Activated naive CD4-positive, alpha-beta T cell treated with anti-CD3 and anti-CD28 coated beads, Interleukin-2, amount 50 U/mL, for 24 hours (primary cell): ENCODE data around the gene MPPED2.

Source experiments
- H3K27ac Mint-ChIP-seq: one replicate; pipeline ENCODE4 v1.8.0; 2021; ENCODE audit warnings: mild to moderate bottlenecking, mixed read lengths
- H3K27me3 Mint-ChIP-seq: one replicate; pipeline ENCODE4 v1.8.0; 2021; ENCODE audit warnings: mixed read lengths
- H3K36me3 Mint-ChIP-seq: one replicate; pipeline ENCODE4 v1.8.0; 2021; ENCODE audit warnings: mixed read lengths
- H3K4me1 Mint-ChIP-seq: one replicate; pipeline ENCODE4 v1.8.0; 2021; ENCODE audit warnings: mixed read lengths
- H3K4me3 Mint-ChIP-seq: one replicate; pipeline ENCODE4 v1.8.0; 2021; ENCODE audit warnings: mild to moderate bottlenecking, mixed read lengths
- H3K9me3 Mint-ChIP-seq: one replicate; pipeline ENCODE4 v1.8.0; 2021; ENCODE audit warnings: mixed read lengths

The MPPED2 gene

GRCh38 chr11:30583476-30584280, 2.5 kb downstream of the MPPED2 start:
- Mint-ChIP-seq H3K4me3 (no peak overlapping the region), H3K9me3 (no peaks in the 10 kb centered on the region), H3K27me3 (peaks cover 35% of the 10 kb centered on the region), H3K4me1 (no peaks in the 10 kb centered on the region), H3K36me3 (no peaks in the 10 kb centered on the region), H3K27ac (no peak overlapping the region)

DNA sequence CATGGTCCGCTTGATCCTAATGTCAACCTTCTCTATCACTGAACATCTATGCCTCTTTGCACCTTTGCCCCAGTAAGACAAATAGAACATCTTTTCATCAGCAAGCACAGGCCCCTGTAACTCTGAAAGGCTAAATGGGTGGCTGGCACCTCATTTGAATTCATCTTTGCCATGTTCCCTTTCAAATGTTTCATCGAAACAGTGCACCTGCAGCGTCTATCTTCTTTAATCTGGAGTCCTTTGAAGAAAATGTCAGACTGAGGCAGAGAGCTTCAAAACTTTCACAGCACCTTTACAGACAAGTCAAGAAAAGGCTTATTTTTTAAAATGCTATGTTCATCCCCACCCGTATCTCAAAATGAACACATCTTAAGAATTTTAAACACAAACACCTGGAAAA, 3.4 kb downstream of the MPPED2 start:
- Mint-ChIP-seq H3K4me3 (no peak overlapping the region), H3K27ac (no peak overlapping the region), H3K4me1 (no peaks in the 10 kb centered on the region), H3K27me3 (peaks cover 30% of the 10 kb centered on the region), H3K36me3 (no peaks in the 10 kb centered on the region), H3K9me3 (no peaks in the 10 kb centered on the region)

DNA sequence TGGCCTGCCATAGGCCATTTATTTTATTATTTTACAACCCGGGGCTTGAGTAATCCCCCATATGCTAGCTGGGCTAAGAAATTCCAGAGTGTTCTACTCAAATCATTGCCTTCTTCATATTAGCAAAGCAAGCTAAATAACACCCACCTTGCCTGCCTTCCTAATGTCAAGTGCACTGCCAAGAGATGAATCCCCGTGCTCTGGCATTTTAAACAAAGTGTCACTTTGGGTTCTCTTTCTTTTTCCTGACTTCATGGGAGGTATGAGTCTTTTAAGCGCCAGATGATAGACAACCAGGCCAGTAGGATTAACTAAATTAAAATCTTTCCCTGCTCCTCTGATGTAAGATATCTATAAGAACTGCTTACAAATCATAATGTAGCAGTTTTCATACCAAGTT, 4.5 kb downstream of the MPPED2 start:
- Mint-ChIP-seq H3K27me3 (peaks cover 22% of the 10 kb centered on the region), H3K9me3 (no peaks in the 10 kb centered on the region), H3K36me3 (no peaks in the 10 kb centered on the region), H3K4me1 (no peaks in the 10 kb centered on the region), H3K4me3 (no peak overlapping the region), H3K27ac (no peak overlapping the region)

DNA sequence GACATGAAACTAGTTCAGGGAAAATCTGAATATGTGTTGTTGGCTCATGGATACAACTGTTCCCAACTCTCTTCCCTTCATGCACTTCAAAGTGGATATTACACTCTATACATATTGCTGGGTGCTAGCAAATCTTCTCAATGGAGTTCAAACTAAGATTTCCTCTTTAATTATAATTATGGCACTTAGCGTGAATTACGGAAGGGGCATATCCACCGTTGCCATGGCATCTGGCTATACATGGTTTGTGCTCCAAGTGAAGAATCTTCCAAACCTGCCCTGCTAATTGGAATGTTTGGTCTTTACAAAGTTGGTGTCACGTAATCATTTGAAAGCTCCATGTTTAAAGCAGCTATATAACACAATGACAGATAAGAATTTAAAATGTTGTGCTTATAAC, 5.6 kb downstream of the MPPED2 start:
- no peaks in the 10 kb centered on the region for H3K4me1 Mint-ChIP-seq
- no peaks in the 10 kb centered on the region for H3K9me3 Mint-ChIP-seq
- H3K4me3 Mint-ChIP-seq, result no peak overlapping the region
- no peak overlapping the region for H3K27ac Mint-ChIP-seq
- H3K36me3 Mint-ChIP-seq, result no peaks in the 10 kb centered on the region
- peaks cover 22% of the 10 kb centered on the region for H3K27me3 Mint-ChIP-seq

- H3K27ac Mint-ChIP-seq, result no peak overlapping the region
- H3K4me1 Mint-ChIP-seq, result no peaks in the 10 kb centered on the region
- peaks cover 17% of the 10 kb centered on the region for H3K27me3 Mint-ChIP-seq
- H3K4me3 Mint-ChIP-seq, result no peak overlapping the region
- H3K9me3 Mint-ChIP-seq, result no peaks in the 10 kb centered on the region
- no peaks in the 10 kb centered on the region for H3K36me3 Mint-ChIP-seq
Measured at GRCh38 chr11:30579415-30580175, 6.6 kb downstream of the MPPED2 start.

GRCh38 chr11:30578406-30578805, 7.7 kb downstream of the MPPED2 start:
- H3K27ac Mint-ChIP-seq, result no peak overlapping the region
- no peaks in the 10 kb centered on the region for H3K4me1 Mint-ChIP-seq
- H3K27me3 Mint-ChIP-seq, result peaks cover 12% of the 10 kb centered on the region
- no peak overlapping the region for H3K4me3 Mint-ChIP-seq
- no peaks in the 10 kb centered on the region for H3K9me3 Mint-ChIP-seq
- H3K36me3 Mint-ChIP-seq, result no peaks in the 10 kb centered on the region

DNA sequence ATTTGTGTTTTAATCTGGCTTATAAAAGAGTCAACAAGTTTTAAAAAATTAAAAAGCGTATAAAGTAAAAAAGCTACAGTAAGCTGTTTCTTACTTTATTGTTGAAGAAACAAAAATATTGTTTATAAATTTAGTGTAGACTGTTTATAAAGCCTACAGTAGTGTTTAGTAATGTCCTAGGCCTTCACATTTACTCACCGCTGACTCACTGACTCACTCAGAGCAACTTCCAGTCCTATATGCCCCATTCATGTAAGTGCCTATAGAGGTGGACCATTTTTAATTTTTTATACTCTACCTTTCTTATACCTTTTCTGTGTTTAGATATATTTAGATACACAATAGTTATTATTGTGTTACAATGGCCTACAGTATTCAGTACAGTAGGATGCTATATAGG, 12.2 kb downstream of the MPPED2 start:
- Mint-ChIP-seq H3K36me3 (no peaks in the 10 kb centered on the region), H3K4me3 (no peak overlapping the region)

DNA sequence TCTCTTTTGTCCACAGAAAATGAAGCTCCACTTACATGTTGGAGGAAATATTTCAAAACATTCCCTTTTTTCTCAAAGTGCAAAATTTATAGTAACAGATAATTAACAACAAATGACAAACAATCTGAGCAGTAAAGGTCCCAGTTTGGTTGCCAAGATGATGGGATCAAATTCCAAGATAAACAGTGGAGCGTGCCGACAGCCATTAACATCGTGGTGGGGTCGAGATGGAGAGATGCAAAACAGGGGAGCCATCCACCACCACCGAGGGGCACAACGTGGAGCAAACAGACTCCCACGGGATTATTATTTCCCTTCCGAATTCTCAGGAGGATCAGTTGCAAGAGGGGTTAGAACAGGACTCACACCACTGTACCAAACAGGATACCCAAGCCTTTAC, 17.2 kb downstream of the MPPED2 start:
- Mint-ChIP-seq H3K36me3 (no peaks in the 10 kb centered on the region), H3K27ac (no peak overlapping the region), H3K4me1 (no peaks in the 10 kb centered on the region), H3K4me3 (no peak overlapping the region), H3K9me3 (peaks cover 5% of the 10 kb centered on the region), H3K27me3 (peaks cover 2% of the 10 kb centered on the region)

More for the DNA sequence above, 12.2 kb downstream of the MPPED2 start:
- Mint-ChIP-seq H3K4me1 (no peaks in the 10 kb centered on the region), H3K9me3 (peaks cover 5% of the 10 kb centered on the region), H3K27me3 (no peaks in the 10 kb centered on the region), H3K27ac (no peak overlapping the region)

DNA sequence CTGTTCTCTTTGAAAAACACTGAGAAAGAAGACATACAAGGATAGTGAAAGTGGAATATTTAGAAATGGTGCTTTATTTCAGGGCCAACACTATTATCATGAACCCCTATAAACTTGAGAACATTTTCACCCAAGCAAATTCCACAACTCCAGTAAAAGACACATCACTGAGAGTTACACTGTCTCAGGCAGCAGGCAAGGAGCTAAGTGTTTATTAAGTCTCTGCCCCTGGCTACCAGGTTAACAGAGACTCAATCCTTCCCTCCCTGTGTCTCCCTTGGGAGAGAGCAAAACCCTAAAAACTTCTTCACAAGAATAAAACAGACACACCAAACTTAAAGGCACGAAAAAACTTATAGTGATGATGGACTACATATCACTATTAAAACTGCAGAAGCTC, 18.5 kb downstream of the MPPED2 start:
- Mint-ChIP-seq H3K36me3 (no peaks in the 10 kb centered on the region), H3K4me1 (no peaks in the 10 kb centered on the region), H3K27ac (no peak overlapping the region), H3K4me3 (no peak overlapping the region), H3K9me3 (peaks cover 5% of the 10 kb centered on the region), H3K27me3 (peaks cover 3% of the 10 kb centered on the region)

DNA sequence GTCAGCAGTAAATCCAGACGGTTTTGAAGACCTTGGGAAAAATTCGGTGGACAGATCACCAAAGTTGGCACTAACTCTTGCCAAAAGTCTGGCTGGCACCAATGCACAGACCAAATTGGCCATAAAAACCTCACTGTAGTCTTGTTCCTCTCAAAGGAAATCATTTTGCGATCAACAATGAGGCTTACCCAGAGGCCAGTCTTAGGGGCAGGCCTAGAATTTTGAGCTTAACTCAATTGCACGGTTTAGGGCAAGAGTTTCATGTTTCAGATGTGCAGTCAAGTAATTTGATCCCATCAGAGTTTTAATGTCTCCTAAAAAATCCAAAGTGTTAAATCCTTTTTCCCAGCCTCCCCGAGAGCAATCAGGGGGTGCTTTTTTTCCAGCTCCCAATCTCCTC, 19.0 kb downstream of the MPPED2 start:
- no peaks in the 10 kb centered on the region for H3K4me1 Mint-ChIP-seq
- H3K9me3 Mint-ChIP-seq, result peaks cover 5% of the 10 kb centered on the region
- peaks cover 3% of the 10 kb centered on the region for H3K27me3 Mint-ChIP-seq
- H3K27ac Mint-ChIP-seq, result no peak overlapping the region
- H3K4me3 Mint-ChIP-seq, result no peak overlapping the region
- H3K36me3 Mint-ChIP-seq, result no peaks in the 10 kb centered on the region

DNA sequence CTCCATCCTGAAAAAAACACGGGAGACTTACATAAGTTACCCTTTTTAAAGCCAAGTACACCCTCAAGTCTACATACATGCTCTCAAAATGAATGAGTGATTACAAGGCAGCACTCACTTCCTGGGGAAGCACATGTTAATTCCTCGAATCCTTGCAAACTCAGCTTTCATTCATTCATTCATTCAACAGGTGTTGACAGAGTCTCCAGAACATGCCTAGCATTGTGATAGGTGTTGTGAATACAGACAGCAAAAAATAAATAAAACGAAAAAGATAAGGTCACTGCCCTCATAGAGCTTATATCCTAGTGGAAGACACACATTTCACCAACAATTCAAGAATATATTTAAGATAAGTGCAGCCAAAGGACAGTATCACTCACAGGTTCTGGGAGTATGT, 19.7 kb downstream of the MPPED2 start:
- H3K27ac Mint-ChIP-seq, result no peak overlapping the region
- peaks cover 5% of the 10 kb centered on the region for H3K9me3 Mint-ChIP-seq
- H3K4me1 Mint-ChIP-seq, result no peaks in the 10 kb centered on the region
- no peaks in the 10 kb centered on the region for H3K36me3 Mint-ChIP-seq
- peaks cover 3% of the 10 kb centered on the region for H3K27me3 Mint-ChIP-seq
- H3K4me3 Mint-ChIP-seq, result no peak overlapping the region

- H3K36me3 Mint-ChIP-seq, result no peaks in the 10 kb centered on the region
- no peak overlapping the region for H3K27ac Mint-ChIP-seq
- peaks cover 3% of the 10 kb centered on the region for H3K27me3 Mint-ChIP-seq
Measured at GRCh38 chr11:30565027-30565426, 21.1 kb downstream of the MPPED2 start.

DNA sequence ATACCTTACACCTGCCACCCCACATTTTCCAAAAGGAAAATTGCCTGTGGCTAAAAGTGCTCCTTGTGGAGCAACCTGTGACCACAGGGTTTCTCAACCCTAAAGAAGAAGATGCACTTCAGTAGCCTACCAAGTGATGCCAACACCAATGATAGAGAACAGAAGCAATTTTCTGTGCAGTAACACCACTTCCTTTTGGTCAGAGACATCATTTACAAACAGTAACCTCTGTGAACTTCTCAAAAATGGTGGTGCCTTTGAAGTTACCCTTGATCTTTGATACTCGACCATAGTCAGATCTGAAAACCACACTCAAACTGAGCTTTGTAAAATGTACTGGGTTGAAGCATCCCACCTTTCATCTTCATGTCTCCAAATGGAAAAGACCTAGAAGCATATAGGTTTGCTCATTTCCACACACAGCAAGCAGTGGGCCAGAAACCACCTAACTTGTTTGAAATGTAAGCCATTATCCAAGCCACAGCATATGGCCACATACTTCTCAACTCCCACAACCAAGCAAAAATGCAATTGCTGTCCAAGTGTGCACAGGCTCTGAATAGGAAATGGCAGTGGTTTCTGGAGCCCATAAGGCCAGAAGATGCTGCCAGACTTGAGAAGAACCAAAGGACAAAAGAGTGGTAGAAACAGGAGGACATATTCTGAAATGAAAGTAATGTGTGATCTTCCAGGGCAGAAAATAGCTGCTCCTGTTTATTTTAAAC, 24.3 kb downstream of the MPPED2 start:
- H3K4me3 Mint-ChIP-seq, result no peak overlapping the region
- H3K9me3 Mint-ChIP-seq, result no peaks in the 10 kb centered on the region
- H3K27ac Mint-ChIP-seq, result no peak overlapping the region
- peaks cover 2% of the 10 kb centered on the region for H3K27me3 Mint-ChIP-seq
- H3K36me3 Mint-ChIP-seq, result no peaks in the 10 kb centered on the region
- H3K4me1 Mint-ChIP-seq, result no peaks in the 10 kb centered on the region

More at GRCh38 chr11:30565027-30565426, 21.1 kb downstream of the MPPED2 start:
- Mint-ChIP-seq H3K4me1 (no peaks in the 10 kb centered on the region), H3K4me3 (no peak overlapping the region), H3K9me3 (peaks cover 4% of the 10 kb centered on the region)

- Mint-ChIP-seq H3K27me3 (peaks cover 2% of the 10 kb centered on the region), H3K27ac (no peak overlapping the region), H3K9me3 (no peaks in the 10 kb centered on the region), H3K4me1 (no peaks in the 10 kb centered on the region), H3K4me3 (no peak overlapping the region), H3K36me3 (no peaks in the 10 kb centered on the region)
Measured at GRCh38 chr11:30560206-30561106, 25.7 kb downstream of the MPPED2 start.

GRCh38 chr11:30559004-30559403, 27.1 kb downstream of the MPPED2 start:
- peaks cover 2% of the 10 kb centered on the region for H3K27me3 Mint-ChIP-seq
- no peak overlapping the region for H3K27ac Mint-ChIP-seq
- H3K4me3 Mint-ChIP-seq, result no peak overlapping the region
- no peaks in the 10 kb centered on the region for H3K9me3 Mint-ChIP-seq
- no peaks in the 10 kb centered on the region for H3K36me3 Mint-ChIP-seq
- no peaks in the 10 kb centered on the region for H3K4me1 Mint-ChIP-seq
